Esophagus muscularis mucosa (tissue), 4 donors: ENCODE results near the gene VIM.

ENCODE experiments used
- EP300 ChIP-seq: sonication (generic); formaldehyde crosslinking; IDR thresholded peaks from one replicate; pipeline ENCODE4 v1.6.1; 2017; ENCODE audit warnings: antibody characterized with exemption
- POLR2A ChIP-seq: fragments of 450-650 bp; IDR thresholded peaks from one replicate; pipeline ENCODE4 v1.6.1; 2017; ENCODE audit warnings: antibody characterized with exemption, moderate library complexity, mild to moderate bottlenecking, low read depth
- POLR2AphosphoS5 ChIP-seq, 2 donors: sonication (generic); formaldehyde crosslinking; IDR thresholded peaks; one replicate each; pipeline ENCODE4 v1.6.1; 2017; ENCODE audit warnings: antibody characterized with exemption in 2 of 2
- TF ChIP-seq, protein P1 (sequence below), 3 experiments: fragments of 200-600 bp in 2 of 3; fragments of 450-650 bp in 1 of 3; sonication (generic) in 2 of 3; IDR thresholded peaks; one replicate each; pipeline ENCODE4 v1.5.1; 2017 to 2019; ENCODE audit warnings: antibody characterized with exemption in 3 of 3, mild to moderate bottlenecking in 2 of 3, moderate library complexity in 1 of 3

DNA sequence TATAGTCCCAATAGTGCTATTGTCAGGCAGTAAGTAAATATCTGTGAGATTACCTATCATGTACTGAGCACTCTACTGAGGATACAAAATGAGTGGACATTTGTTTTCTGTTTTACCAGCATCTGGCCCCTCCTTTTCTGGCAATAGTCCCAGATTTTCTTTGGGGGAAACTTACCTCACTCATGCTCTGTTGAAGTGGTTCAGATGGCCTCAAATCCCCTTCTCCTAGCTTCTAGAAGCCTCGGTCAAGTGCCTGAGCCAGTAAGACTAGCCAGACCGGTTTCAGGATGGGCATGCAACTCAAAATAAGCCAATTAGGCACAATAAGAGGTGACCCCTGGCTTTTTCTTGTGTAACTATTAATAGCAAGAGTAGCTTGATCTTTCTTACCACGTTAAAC is 46.3 kb upstream of the VIM start:
- no peak for TF ChIP-seq POLR2A
- TF ChIP-seq, protein P1, sequence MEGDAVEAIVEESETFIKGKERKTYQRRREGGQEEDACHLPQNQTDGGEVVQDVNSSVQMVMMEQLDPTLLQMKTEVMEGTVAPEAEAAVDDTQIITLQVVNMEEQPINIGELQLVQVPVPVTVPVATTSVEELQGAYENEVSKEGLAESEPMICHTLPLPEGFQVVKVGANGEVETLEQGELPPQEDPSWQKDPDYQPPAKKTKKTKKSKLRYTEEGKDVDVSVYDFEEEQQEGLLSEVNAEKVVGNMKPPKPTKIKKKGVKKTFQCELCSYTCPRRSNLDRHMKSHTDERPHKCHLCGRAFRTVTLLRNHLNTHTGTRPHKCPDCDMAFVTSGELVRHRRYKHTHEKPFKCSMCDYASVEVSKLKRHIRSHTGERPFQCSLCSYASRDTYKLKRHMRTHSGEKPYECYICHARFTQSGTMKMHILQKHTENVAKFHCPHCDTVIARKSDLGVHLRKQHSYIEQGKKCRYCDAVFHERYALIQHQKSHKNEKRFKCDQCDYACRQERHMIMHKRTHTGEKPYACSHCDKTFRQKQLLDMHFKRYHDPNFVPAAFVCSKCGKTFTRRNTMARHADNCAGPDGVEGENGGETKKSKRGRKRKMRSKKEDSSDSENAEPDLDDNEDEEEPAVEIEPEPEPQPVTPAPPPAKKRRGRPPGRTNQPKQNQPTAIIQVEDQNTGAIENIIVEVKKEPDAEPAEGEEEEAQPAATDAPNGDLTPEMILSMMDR (IDR thresholded peaks at IDR 0.05), result no peak
- no peak for TF ChIP-seq POLR2AphosphoS5 (IDR thresholded peaks at IDR 0.05)
- TF ChIP-seq EP300, result no peak
